SIG-M5 treated with dmso at 0.1 percent for 504 hours (cell line): Measurements from ENCODE around the gene CACNA1G.

Source experiments
- DNase-seq: peaks from one replicate; lab custom pipeline; 2025; ENCODE audit not compliant: unreplicated experiment; lab: John Stamatoyannopoulos, UW

Gene CACNA1G

DNA sequence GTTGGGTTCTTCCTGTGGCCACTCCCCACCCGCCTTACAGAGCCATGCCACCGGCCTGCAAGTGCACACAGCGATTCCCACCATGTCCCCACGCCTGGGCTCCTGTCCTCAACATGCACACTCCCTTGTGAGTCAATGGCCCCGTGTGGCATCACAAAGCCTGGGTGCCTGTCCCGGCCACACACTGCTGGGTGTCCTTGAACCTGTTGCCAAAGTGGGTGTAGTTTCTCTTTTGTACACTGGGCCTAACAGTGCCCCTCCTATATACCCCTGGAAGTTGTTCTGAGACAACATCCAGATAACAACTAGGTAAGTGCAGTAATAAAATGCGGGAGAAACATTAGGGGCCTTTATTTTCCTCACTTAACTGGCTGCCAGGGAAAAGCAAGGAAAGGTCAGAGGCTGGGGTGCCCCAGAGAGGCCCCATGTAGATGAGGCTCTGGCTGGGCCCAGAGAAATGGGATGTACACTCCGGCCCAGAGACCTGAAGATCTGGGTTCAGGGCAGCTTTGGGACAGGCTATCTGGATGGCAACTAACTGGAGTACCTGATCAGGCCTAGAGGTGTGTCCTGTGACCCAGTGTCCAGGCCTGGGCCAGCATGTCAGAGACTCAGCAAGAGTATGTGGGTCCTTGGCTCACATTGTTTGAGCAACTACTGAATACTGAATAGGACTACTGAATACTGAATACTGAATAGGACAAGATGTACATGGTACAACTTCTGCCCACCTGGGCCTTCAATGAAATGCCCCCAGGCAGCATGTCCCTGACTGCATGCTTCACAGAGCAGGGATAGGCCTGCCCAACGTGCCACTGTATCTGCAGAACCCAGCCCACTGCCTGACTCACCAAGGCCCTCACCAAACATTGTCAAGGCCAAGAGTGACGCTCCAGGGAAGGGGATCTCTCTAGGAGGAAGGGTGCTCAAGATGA lies 82.5 kb downstream of the CACNA1G start:
- no peak for DNase-seq

DNA sequence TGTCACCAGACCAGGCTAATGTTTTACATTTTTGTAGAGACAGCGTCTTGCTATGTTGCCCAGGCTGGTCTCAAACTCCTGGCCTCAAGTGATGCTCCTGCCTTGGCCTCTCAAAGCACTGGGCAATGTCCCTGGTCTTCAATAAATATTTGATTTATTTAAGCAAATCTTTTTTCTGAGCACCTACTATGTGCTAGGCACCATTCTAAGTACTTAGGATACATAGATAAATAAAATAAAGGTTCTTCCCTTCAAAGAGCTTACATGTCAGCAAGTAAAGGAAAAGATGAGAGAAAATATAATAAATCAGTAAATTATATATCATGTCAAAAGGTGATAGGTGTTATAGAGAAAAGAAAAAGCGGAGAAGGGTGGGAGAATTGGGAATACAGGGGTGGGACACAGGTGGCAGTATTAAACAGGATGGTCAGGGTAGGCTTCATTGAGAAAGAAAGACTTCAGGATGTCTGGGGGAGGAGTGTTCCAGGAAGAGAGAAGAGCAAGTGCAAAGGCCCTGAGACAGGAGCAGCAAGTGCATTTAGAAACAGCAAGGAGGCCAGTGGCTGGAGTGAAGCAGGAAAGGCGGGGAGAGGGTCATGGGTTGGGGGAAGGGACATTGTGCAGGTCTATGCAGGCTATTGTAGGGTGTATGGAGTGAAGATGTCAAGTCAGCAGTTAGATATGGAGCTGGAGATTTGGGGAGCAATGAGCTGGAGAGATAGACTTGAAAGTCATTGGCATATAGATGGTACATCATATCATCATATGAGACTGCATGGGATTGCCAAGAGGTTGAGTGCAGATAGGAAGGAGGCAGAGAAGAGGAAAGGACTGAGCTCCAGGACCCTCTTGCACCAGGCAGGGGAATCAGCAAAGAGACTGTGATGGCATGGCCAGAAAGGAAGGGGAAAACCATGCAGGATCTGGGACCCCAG lies 85.5 kb downstream of the CACNA1G start:
- no peak for DNase-seq

DNA sequence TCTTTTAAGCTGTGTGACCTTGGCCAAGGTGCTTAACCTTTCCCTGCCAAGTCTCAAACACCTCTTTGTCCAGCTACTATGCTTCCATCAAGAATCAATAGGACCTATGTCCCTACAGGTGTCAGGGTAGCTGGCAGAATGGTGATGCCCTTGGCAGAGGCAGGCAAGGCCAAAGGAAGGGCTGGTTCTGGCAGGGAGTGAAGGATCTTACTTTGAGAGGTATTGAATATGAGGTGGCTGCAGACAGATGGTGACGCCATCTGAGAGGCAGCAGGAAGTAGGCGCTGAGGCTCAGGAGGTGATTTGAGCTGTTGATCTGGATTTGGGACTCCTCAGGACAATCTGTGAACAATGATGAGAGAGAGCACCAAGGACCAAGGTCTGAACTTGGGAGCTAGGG lies 86.7 kb downstream of the CACNA1G start:
- no peak for DNase-seq

DNA sequence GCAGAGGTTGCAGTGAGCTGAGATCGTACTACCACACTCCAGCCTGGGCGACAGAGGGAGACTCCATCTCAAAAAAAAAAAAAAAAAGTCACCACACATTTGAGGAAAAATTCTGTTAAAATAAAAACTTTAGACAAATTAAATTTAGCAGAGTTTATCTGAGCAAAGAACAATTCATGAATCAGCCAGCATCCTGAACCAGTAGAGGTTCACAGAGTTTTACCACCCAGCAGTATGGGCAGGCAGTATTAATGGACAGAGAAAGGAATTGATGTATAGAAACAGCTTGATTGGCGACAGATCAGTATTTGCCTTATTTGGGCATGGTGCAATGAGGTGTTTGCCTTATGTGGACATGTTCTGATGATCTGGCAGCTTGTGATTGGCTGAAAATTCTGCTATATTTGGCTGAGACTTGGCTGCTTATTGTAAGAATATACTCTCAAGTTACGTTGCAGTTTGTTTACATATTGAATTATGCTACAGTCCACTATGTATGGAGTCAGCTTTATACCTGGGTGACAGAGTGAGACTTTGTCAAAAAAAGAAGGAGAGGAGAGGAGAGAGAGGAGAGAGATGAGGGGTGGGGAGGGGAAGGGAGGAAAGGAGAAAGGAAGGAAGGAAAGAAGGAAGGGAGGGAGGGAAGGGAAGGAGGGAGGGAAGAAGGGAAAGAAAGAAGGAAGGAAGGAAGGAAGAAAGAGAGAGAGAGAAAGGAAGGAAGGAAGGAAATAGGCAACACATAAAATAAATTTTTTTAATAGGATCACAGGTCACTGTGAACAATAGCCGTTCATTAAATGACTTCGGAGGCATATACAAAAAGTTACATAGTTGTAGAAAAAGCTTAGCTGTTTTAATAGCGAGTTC lies 88.8 kb downstream of the CACNA1G start:
- no peak for DNase-seq

DNA sequence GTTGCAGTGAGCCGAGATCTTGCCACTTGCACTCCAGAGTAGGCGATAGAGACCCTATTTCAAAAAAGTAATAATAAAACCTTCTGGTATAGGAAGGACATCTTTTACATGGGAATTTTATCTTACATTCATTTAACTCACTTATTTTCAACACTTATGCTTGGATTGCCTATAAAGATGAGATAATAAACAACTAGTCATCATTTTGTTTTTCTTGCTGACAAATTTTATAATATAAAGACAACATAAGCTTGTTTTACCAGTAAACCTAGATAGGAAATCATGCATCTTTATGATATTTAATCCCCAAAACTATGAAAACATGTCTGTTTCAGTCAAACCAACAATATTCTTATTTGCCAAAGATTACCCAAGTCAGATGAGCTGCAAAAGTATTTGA lies 91.1 kb downstream of the CACNA1G start:
- DNase-seq = no peak

DNA sequence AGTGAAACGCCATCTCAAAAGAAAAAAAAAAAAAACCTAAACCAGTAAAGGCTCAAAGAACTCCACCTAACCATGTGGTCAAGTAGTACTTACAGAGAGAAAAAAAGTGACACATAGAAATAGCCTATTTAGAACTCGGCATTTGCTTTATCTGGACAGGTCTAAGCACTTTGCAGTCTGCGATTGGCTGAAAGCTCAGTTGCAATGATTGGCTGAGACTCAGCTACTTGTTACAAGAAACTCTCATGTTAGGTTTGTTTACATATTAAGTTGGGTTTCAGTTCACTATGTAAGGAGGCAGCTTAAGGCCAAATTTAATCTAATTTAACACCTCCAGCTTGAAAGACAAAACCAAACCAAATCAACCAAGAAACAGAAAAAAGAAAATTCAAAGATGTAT lies 93.2 kb downstream of the CACNA1G start:
- no peak for DNase-seq

DNA sequence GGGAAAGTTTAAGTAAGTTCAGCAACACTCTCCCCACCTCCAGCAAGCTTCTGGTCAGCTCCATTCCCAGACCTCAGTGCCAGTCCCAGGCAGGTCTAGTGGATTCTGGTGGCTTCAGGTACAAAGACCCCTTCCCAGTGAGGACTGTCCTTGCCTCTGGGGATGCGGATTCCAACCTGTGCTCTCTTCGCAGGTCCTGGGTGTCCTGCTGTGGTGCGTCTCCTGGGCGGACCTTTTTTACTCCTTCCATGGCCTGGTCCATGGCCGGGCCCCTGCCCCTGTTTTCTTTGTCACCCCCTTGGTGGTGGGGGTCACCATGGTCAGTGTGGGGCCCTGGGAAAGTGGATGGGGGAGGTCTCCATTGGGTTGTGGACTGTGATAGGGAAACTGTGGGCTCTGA lies 96.0 kb downstream of the CACNA1G start:
- no peak for DNase-seq

DNA sequence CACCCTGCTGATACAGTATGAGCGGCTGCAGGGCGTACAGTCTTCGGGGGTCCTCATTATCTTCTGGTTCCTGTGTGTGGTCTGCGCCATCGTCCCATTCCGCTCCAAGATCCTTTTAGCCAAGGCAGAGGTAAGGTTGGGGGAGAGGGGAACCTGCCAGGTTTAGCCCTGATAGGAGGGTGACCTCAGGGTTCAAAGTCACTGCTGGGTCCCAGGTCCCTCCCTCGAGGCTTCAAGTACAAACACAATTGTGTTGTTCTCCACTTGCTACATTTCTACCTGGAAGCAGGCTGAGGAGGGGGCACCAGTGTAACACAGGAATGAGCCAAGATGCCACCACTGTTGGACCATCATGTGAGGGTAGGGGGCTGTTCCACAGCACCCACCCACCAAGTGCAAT lies 96.5 kb downstream of the CACNA1G start:
- DNase-seq = no peak

DNA sequence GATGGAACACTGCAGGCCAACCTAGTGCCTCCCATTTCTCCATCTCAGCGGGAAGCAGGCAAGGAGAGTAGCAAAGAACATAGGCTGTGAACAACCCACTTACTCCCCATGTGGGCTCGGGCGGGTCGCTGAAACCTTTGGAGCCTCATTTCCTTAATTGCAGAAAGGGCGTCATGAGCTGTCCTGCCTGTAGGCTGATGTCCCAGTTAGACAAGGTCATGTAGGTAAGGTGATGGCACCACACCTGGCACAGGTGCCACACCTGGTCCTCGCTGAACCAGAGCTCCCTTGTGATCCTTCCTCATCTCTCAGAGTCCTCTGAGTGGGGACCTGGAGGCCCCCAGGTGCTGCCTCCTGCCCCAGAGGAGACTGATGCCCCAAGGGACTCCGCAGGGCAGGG lies 97.1 kb downstream of the CACNA1G start:
- DNase-seq = no peak

DNA sequence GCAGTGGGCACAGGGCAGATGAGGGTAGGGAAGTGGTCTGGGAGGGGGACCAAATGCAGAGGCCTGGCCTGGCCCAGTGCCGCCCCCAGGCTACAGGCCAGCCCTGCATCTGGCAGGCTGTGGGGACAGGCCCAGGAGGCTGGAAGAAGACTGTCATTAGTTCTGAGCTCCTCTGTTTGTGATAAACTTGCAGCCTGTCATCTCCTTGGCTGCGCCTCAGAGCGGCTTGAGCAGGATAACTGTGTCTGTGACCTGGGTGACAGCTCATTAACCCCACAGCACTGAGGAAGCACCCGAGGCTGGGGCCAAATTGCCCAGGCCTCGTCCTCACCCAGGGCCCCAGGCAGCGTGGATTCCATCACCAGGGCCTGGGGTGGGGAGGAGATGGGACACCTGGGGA lies 98.1 kb downstream of the CACNA1G start:
- no peak for DNase-seq

DNA sequence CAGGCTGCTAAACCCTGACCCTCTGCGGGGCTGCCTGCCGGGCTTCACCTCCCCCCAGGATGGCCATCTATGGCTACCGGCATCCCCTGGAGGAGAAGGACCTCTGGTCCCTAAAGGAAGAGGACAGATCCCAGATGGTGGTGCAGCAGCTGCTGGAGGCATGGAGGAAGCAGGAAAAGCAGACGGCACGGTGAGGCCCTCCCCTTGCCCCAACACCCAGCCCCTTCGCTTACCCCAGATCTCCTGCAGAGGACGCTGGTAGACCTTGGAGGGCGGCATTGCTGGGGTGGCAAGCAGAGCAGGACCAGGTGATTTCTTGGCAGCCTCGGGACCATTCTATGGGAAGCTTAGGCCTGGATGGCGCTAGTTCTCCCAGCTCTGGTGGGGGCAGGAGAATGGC lies 98.7 kb downstream of the CACNA1G start:
- DNase-seq = no peak

DNA sequence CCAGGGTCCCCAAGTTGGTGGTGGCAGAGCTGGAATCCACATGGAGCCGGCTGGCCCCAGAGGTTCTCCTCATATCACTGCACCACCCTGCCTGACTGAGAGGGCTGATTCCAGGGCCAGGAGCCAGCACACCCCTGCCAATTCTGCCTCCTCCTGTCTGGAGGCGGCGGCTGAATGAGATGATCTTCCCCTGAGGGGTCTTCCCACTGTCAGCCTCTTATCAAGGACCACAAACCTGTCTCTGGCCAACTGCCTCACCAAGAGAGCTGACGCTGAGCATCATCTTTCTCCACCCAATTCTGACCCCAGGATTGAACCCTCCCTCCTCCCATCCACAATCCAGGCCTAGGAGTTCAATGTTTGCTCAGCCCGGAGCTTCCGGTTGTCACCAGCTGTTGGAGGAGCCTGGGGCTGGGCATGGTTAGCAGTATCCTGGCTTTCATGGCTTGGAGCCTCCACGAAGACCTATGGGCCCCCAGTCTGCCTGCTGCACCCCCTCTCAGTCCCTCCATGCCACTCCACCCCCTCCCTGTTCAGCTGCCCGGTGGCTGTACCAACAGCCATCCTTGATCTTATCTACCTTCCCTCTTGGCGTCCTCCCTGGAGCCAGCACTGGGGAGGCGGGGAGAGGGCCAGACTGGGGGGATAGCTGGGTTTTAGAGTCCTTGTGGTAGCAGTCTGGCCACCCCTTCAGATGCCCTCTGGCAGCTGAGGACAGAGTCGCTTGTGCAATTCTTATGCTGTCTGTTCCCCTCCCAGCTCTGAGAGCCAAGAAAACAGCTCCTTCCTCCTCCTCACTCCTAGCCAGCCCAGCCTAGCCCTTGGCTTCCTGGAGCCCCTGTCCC lies 99.7 kb downstream of the CACNA1G start:
- peak; percentile 29 for DNase-seq

DNA sequence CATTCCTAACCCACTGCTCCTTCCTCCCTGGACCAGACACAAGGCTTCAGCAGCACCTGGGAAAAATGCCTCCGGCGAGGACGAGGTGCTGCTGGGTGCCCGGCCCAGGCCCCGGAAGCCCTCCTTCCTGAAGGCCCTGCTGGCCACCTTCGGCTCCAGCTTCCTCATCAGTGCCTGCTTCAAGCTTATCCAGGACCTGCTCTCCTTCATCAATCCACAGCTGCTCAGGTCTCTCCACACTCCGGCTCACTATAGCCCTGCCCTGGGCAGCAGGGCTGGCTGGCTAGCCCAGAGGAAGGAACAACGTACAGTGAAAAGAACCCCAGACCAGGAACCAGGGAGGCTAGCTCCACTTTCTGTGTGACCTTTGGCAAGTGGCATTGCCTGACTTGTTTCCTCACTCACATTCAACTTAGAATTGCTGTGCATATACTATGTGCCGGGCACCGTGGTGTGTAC lies 100.4 kb downstream of the CACNA1G start:
- no peak for DNase-seq

DNA sequence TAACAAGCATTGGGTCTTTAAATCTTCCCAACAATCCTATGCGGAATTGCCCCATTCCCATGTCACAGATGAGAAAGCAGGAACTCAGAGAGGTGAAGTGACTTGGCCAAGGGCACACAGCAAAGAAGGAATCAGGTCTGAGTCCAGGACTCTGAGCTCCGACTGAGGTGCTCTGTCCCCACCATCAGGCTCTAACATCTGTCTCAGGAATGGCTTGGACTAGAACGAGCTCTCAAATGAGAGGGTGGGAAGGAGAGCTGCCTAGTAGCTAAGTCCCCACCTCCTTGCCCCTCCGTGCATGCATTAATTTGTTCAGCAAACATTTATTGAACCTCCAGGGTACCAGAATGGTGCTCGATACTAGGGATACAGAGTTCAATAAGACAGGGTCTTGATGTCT lies 100.8 kb downstream of the CACNA1G start:
- DNase-seq = no peak

DNA sequence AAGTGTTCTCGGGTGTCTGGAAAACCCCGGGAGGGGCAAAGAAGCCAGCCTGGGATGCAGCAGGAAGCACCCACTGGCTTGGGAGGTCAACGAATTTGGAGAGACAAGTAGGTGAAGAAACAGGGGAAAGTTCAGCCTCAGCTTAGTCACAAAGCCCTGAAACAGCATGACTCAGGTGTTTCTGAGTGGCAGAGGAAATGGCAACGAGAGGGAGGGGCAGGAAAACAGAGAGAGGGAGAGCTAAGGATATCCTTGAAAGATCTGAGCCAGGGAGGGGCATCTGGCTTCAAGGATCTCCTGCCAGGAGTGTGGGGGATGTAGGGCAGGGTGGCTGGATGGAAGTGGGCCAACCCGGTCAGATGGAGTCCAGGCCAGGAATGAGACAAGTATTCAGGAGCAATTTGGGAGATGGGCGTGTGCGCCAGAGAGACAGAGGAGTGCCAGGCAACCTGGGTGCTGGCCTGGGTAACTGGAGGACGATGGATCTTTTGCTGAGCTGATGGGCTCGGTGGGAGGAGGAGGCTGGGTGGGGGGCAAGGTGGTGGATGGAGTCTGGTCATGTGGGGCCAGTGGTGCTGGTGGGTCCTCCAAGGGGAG lies 101.4 kb downstream of the CACNA1G start:
- peak; percentile 68 for DNase-seq

DNA sequence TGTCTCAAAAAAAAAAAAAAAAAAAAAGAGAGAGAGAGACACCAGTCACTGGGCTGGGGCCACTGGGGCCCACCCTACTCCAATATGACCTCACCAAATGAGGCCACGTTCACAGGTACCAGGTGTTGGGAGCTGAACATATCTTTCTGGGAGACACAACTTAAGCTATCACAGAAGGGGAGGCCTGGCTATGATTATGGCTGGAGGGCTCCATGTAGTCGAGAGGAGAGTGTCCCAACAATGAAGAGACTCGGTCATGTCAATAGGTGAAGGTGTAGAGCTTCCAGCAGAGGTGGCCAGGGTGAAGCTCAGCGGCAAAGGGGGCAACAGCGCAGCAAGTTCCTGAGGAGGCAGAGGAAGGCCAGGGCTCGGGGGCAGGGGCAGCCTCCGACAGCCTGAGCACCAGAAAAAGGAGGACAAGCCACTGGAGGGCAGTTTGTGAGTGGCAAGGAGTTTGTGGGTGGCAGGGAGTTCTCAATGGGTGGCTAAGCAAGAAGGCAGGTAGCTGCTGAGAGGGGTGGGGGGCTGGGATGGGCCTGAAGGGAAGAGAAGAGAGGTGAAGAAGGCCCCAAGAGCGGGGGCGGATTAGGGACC lies 102.2 kb downstream of the CACNA1G start:
- no peak for DNase-seq

DNA sequence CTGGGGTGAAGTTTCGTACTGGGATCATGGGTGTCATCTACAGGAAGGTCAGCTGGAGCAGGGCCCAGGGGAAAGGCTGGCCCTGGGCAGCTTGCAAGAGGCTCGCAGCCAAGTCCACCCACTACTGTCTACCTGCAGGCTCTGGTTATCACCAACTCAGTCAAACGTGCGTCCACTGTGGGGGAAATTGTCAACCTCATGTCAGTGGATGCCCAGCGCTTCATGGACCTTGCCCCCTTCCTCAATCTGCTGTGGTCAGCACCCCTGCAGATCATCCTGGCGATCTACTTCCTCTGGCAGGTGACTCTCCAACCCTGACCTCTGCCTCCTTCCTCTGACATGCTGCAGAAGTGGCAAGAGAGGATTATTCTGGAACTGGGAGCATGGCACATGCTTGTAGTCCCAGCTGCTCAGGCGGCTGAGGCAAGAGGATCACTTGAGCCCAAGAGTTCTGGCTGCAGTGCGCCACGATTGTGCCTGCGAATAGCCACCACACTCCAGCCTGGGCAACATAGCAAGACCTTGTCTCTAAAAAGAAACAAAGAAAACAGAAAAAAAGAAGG lies 103.4 kb downstream of the CACNA1G start:
- no peak for DNase-seq

DNA sequence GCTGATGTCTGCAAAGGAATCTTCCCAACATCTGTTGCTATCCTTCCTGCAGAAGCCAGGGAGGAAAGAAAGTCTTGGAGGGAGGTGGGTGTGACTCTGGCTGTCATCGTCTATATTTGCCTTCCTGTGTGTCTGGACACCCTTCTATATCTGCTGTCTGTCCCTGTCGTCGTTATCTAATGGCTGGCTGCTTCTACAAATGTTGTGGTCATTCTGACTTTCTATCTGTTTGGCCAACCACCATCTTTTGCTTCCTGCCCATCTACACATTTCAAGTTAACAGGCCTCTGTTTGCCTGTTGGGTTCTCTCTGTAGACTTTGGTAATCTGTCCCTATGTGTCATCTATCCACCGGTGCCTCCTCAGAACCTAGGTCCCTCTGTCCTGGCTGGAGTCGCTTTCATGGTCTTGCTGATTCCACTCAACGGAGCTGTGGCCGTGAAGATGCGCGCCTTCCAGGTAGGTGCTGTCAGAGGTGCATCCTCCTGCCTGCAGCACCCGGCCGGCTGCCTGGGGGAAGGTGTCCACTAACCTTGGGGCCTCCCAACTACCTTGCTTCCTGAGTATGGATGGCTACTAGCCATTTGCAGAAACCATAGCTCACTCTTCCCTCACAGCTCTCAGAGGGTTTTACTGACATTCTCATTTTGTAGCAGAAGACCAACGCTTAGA lies 104.4 kb downstream of the CACNA1G start:
- DNase-seq = no peak
